Lung (tissue), 12 donors: ENCODE data around the gene AAGAB. TPM values are rescaled to one million over a fixed set of nuclear protein-coding genes. Genes with fewer than 3 reads are reported as not detected.

Experiments
- ATAC-seq: fragments of 200-7000 bp; cut with Tn5 transposase; one replicate; pipeline ENCODE4 v1.9.1; 2020; ENCODE audit warnings: moderate number of reproducible peaks; ENCODE audit not compliant: insufficient read depth, low FRiP score
- DNase-seq, 3 donors: peaks; one replicate each; pipeline ENCODE4 v3.0.0-alpha.2; 2013 to 2017
- H3K27ac ChIP-seq, 2 donors: one replicate each; pipeline ENCODE4 v1.5.1; 2013; ENCODE audit warnings: mild to moderate bottlenecking in 2 of 2, moderate library complexity in 2 of 2, control low read depth in 1 of 2, inconsistent platforms in 1 of 2, low read depth in 1 of 2, low read length in 1 of 2
- H3K27me3 ChIP-seq, 3 donors: one replicate each; pipeline ENCODE4 v1.5.1; 2013; ENCODE audit warnings: low read length in 2 of 3; ENCODE audit not compliant: control insufficient read depth in 3 of 3, insufficient read depth in 3 of 3
- H3K36me3 ChIP-seq, 4 donors: one replicate each; pipeline ENCODE4 v1.5.1; 2013; ENCODE audit warnings: low read length in 4 of 4, mild to moderate bottlenecking in 1 of 4, moderate library complexity in 1 of 4; ENCODE audit not compliant: control insufficient read depth in 4 of 4, insufficient read depth in 4 of 4
- H3K4me1 ChIP-seq, 5 donors: one replicate each; pipeline ENCODE4 v1.5.1; 2013; ENCODE audit warnings: low read length in 5 of 5, mild to moderate bottlenecking in 2 of 5, moderate library complexity in 1 of 5; ENCODE audit not compliant: control insufficient read depth in 5 of 5, insufficient read depth in 5 of 5
- H3K4me3 ChIP-seq: one replicate; pipeline ENCODE4 v1.5.1; 2013; ENCODE audit warnings: mild to moderate bottlenecking, control low read depth, moderate library complexity
- H3K9ac ChIP-seq, 2 donors: one replicate each; pipeline ENCODE4 v1.5.1; 2013; ENCODE audit warnings: low read length in 2 of 2, control low read depth in 1 of 2; ENCODE audit not compliant: insufficient read depth in 1 of 2
- H3K9me3 ChIP-seq, 4 donors: one replicate each; pipeline ENCODE4 v1.5.1; 2013; ENCODE audit warnings: low read length in 3 of 4, mild to moderate bottlenecking in 1 of 4, moderate library complexity in 1 of 4; ENCODE audit not compliant: control insufficient read depth in 4 of 4, insufficient read depth in 3 of 4
- WGBS, 2 donors: extraction: QIAGEN DNeasy Blood & Tissue Kit; methylation state at CpG; one replicate each; pipeline ENCODE4 v1.1.7; 2013; 5-methylcytosine and 5-hydroxymethylcytosine counted together
- polyA plus RNA-seq, 2 donors: library from polyadenylated mRNA; stranded (reverse); fragments of 200-250 nt; gene quantifications; one replicate each; pipeline ENCODE4 v1.2.1, GENCODE V29; 2013
- total RNA-seq, 2 donors: library from RNA; depleted of rRNA in 1 of 2; stranded (reverse); fragments of >200 nt in 1 of 2; gene quantifications; one replicate each; pipeline ENCODE4 v1.2.1, GENCODE V29; 2014 to 2021
- TF ChIP-seq, protein P1 (sequence below): IDR thresholded peaks from 2 replicates; pipeline ENCODE4 v1.5.1; 2012; ENCODE audit warnings: mild to moderate bottlenecking; ENCODE audit errors: control extremely low read depth, extremely low read depth
- donor health status: control.
- donor health status: control.
- donor health status: Bipolar disorder and iron deficiency.
- donor health status: healthy.
- donor health status: DM: yes; HTN: yes; CAD: no.

AAGAB gene
- total and polyA plus RNA-seq, 4 donors, result 11.5 to 34.5 (median 26.4) TPM

DNA sequence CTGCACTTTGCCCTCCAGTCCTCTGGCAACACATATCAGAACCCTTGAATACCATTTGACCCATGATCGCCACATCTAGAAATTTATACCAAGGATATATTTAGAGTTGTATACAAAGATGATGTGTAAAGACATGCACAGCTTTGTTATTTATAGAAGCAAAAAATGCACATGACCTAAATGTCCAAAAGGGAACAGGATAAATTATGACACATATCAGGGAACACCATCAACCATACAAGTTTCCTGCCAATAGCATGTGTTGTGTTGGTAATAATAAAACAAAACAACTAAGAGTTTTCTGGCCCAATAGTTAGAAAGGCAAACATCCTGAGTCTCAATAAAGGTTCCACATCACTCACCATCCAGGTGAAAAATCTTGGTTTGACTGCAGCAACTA, 51.5 kb downstream of the AAGAB start:
- DNase-seq (no peak), ATAC-seq (no peak)
- TF ChIP-seq, protein P1, sequence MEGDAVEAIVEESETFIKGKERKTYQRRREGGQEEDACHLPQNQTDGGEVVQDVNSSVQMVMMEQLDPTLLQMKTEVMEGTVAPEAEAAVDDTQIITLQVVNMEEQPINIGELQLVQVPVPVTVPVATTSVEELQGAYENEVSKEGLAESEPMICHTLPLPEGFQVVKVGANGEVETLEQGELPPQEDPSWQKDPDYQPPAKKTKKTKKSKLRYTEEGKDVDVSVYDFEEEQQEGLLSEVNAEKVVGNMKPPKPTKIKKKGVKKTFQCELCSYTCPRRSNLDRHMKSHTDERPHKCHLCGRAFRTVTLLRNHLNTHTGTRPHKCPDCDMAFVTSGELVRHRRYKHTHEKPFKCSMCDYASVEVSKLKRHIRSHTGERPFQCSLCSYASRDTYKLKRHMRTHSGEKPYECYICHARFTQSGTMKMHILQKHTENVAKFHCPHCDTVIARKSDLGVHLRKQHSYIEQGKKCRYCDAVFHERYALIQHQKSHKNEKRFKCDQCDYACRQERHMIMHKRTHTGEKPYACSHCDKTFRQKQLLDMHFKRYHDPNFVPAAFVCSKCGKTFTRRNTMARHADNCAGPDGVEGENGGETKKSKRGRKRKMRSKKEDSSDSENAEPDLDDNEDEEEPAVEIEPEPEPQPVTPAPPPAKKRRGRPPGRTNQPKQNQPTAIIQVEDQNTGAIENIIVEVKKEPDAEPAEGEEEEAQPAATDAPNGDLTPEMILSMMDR, result no peak
- Histone ChIP-seq H3K9me3 (no peaks in the 10 kb centered on the region), H3K36me3 (peaks cover 3 to 11% (median 5%) of the 10 kb centered on the region in 4 donors), H3K9ac (no peak overlapping the region), H3K27ac (no peak overlapping the region), H3K27me3 (no peaks in the 10 kb centered on the region), H3K4me3 (no peak overlapping the region), H3K4me1 (peaks cover 0 to 13% (median 0%) of the 10 kb centered on the region in 5 donors)
- 86 to 87% methylated on average over 1 of the region's 1 CpG for WGBS, 2 donors

- H3K27ac ChIP-seq, result no peak overlapping the region
- 99 to 100% methylated on average over 2 of the region's 2 CpGs for WGBS, 2 donors
- H3K27me3 ChIP-seq, result no peaks in the 10 kb centered on the region
- no peak overlapping the region for H3K4me3 ChIP-seq
- ATAC-seq (no peak), DNase-seq (no peak)
- H3K4me1 ChIP-seq, result peaks cover 0 to 13% (median 0%) of the 10 kb centered on the region in 5 donors
- H3K9me3 ChIP-seq, result no peaks in the 10 kb centered on the region
- TF ChIP-seq, protein P1, result no peak
- H3K9ac ChIP-seq, result no peak overlapping the region
- H3K36me3 ChIP-seq, result peaks cover 3 to 11% (median 4%) of the 10 kb centered on the region in 4 donors
These were observed 52.4 kb downstream of the AAGAB start for GRCh38 chr15:67202091-67202490.

- Histone ChIP-seq H3K36me3 (peaks cover 3 to 11% (median 4%) of the 10 kb centered on the region in 4 donors), H3K4me1 (peaks cover 0 to 13% (median 0%) of the 10 kb centered on the region in 5 donors), H3K4me3 (no peak overlapping the region), H3K27ac (no peak overlapping the region), H3K9me3 (no peaks in the 10 kb centered on the region), H3K9ac (no peak overlapping the region), H3K27me3 (no peaks in the 10 kb centered on the region)
- no peak for DNase-seq
- TF ChIP-seq, protein P1, result no peak
- ATAC-seq, result no peak
These were observed 53.3 kb downstream of the AAGAB start for GRCh38 chr15:67201136-67201535.
